T-cell (primary cell): Measurements from ENCODE around the gene PATL1. TPM values are rescaled to one million over a fixed set of nuclear protein-coding genes. Genes with fewer than 3 reads are reported as not detected.
A peak's percentile ranks its signal among the peaks of the same experiment; 100 is the strongest.

Experiments
- ATAC-seq, 4 experiments: fragments of 200-7000 bp in 3 of 4; fragments of 150-1000 bp in 1 of 4; cut with Tn5 transposase; replicated peaks in 1 of 4; 1 replicate in 3 of 4; 2 replicates in 1 of 4; pipeline ENCODE4 v1.10.0; 2021; ENCODE audit warnings: moderate library complexity in 3 of 4, mild to moderate bottlenecking in 2 of 4, moderate number of reproducible peaks in 1 of 4
- CTCF ChIA-PET, 2 donors: fragments of 300-600 bp; sonication (Branson Sonifier 250); formaldehyde crosslinking; loops; one replicate each; lab custom pipeline; 2022; ENCODE audit warnings: antibody characterized with exemption in 2 of 2; lab: Charles Lee
- POLR2A ChIA-PET, 2 donors: fragments of 300-600 bp; sonication (Branson Sonifier 250); formaldehyde crosslinking; loops; one replicate each; lab custom pipeline; 2022; ENCODE audit warnings: antibody characterized with exemption in 2 of 2; lab: Charles Lee
- DNase-seq, 35 experiments: peaks; one replicate each; pipeline versions ENCODE4 v3.0.0 to v3.0.0-alpha.2; 2013 to 2023
- H3K27ac ChIP-seq: one replicate; pipeline ENCODE4 v1.5.1; 2013; ENCODE audit warnings: low read length
- H3K27me3 ChIP-seq, 2 experiments: replicated peaks in 1 of 2; 1 replicate in 1 of 2; 2 replicates in 1 of 2; pipeline versions ENCODE4 v1.6.1 to v1.7.0; 2013; ENCODE audit warnings: low read length in 1 of 2, mixed read lengths in 1 of 2; ENCODE audit not compliant: control insufficient read depth in 2 of 2, insufficient read depth in 2 of 2; ENCODE audit errors: extremely low read depth in 1 of 2
- H3K36me3 ChIP-seq, 2 donors: 1 replicate in 1 of 2; 2 replicates in 1 of 2; pipeline versions ENCODE4 v1.6.1 to v1.7.0; 2013; ENCODE audit warnings: low read length in 1 of 2; ENCODE audit not compliant: control insufficient read depth in 2 of 2, insufficient read depth in 1 of 2; ENCODE audit errors: extremely low read depth in 1 of 2
- H3K4me1 ChIP-seq, 2 experiments: 1 replicate in 1 of 2; 2 replicates in 1 of 2; pipeline versions ENCODE4 v1.6.1 to v1.7.0; 2013; ENCODE audit warnings: low read length in 2 of 2, mixed read lengths in 1 of 2; ENCODE audit not compliant: insufficient read depth in 2 of 2, control insufficient read depth in 1 of 2; ENCODE audit errors: extremely low read depth in 1 of 2
- H3K4me3 ChIP-seq, 2 donors: 1 replicate in 1 of 2; 2 replicates in 1 of 2; pipeline versions ENCODE4 v1.5.1 to v1.7.0; 2013; ENCODE audit warnings: mild to moderate bottlenecking in 2 of 2, low read length in 1 of 2, moderate library complexity in 1 of 2; ENCODE audit not compliant: control insufficient read depth in 1 of 2; ENCODE audit errors: extremely low read depth in 1 of 2
- H3K9me3 ChIP-seq: 2 replicates; pipeline ENCODE4 v1.7.0; 2013
- H3K27ac Mint-ChIP-seq, 2 donors: one replicate each; pipeline ENCODE4 v1.8.0; 2020 to 2021; ENCODE audit warnings: mild to moderate bottlenecking in 2 of 2, mixed read lengths in 2 of 2
- H3K27me3 Mint-ChIP-seq, 2 donors: one replicate each; pipeline ENCODE4 v1.8.0; 2021 to 2022; ENCODE audit warnings: mixed read lengths in 2 of 2
- H3K36me3 Mint-ChIP-seq: one replicate; pipeline ENCODE4 v1.8.0; 2021; ENCODE audit warnings: mixed read lengths
- H3K4me1 Mint-ChIP-seq, 3 donors: one replicate each; pipeline ENCODE4 v1.8.0; 2020 to 2022; ENCODE audit warnings: mixed read lengths in 3 of 3, mild to moderate bottlenecking in 1 of 3
- H3K4me3 Mint-ChIP-seq, 3 donors: one replicate each; pipeline ENCODE4 v1.8.0; 2020 to 2022; ENCODE audit warnings: mild to moderate bottlenecking in 3 of 3, mixed read lengths in 3 of 3, moderate library complexity in 3 of 3
- H3K9me3 Mint-ChIP-seq, 3 donors: one replicate each; pipeline ENCODE4 v1.8.0; 2020 to 2022; ENCODE audit warnings: mixed read lengths in 3 of 3
- WGBS: methylation state at CpG from one replicate; pipeline ENCODE4 v1.1.5; 2013; ENCODE audit warnings: missing lambda C conversion rate; ENCODE audit not compliant: insufficient coverage; 5-methylcytosine and 5-hydroxymethylcytosine counted together
- total RNA-seq, 35 experiments: library from RNA in 6 of 35; stranded (reverse) in 6 of 35; fragments of 120-200 nt in 1 of 35; gene quantifications; one replicate each; pipeline versions ENCODE4 v1.2.1 to v1.2.4 and lab custom pipeline; 2013 to 2026

The PATL1 gene
- total RNA-seq, 5 donors from 2014 or later (not counting 1 experiment from before 2014, with no cell fraction given), result 37.0 to 49.7 (median 41.9) TPM

DNA sequence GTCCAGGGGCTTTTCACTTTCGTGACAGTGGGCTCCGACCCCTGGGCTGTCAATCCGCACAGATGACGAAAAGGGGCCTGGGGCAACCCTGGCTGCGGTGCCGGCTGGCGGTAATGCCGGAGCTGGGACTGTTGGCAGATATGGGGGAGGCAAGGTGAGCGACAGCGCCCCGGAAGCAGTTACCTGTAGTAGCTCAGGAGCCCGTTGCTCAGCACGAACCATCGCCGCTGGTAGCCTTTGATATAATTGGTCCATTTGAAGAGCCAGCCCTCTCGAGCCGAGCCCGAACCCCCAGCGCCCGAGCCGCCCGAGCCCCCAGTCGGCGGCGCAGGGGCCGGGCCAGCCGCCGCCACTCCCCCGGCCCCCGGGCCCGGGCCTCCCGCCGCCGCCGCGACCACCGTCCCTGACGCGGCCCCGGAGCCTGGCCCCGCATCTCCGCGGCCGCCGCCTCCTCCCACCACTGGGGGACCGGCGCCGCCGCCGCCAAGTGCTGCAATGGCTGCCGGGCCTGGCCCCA lies 53.7 kb downstream of the PATL1 start:
- peaks cover 24% of the 10 kb centered on the region in 2 experiments for H3K4me1 ChIP-seq
- DNase-seq (peak; percentile 28 to 82 (median 69)), ATAC-seq (peak; percentile 17 to 27 (median 25))
- H3K9me3 Mint-ChIP-seq, result no peaks in the 10 kb centered on the region
- no peaks in the 10 kb centered on the region for H3K27me3 Mint-ChIP-seq
- no peaks in the 10 kb centered on the region for H3K27me3 ChIP-seq
- H3K4me3 ChIP-seq, result peak overlapping the region; percentile 84 to 97
- peaks cover 9% of the 10 kb centered on the region for H3K36me3 Mint-ChIP-seq
- CTCF ChIA-PET, result interaction anchor here in 1 of 2 donors (0.5 to 3.2 kb wide), 6 partner anchors 54 to 1903 kb away, joined by 3 to 35 read pairs (median 4); partner anchors contain the start of genes MED19, PATL1 and TMX2
- peak overlapping the region; percentile 95 for H3K27ac ChIP-seq
- peaks cover 46 to 49% (median 48%) of the 10 kb centered on the region in 3 donors for H3K4me1 Mint-ChIP-seq
- H3K27ac Mint-ChIP-seq, result peak overlapping the region; percentile 88 to 91
- WGBS, result under 1% methylated on average over 50 of the region's 51 CpGs
- H3K4me3 Mint-ChIP-seq, result peak overlapping the region; percentile 89 to 96 (median 93)
- peaks cover 0 to 16% of the 10 kb centered on the region in 2 donors for H3K36me3 ChIP-seq
- H3K9me3 ChIP-seq, result no peaks in the 10 kb centered on the region
- POLR2A ChIA-PET, result interaction anchor here (0.6 to 3.4 kb wide), 8 partner anchors 9 to 1038 kb away, joined by 3 to 45 read pairs (median 5); partner anchors contain the start of gene PATL1 (in 2 of the 2)

DNA sequence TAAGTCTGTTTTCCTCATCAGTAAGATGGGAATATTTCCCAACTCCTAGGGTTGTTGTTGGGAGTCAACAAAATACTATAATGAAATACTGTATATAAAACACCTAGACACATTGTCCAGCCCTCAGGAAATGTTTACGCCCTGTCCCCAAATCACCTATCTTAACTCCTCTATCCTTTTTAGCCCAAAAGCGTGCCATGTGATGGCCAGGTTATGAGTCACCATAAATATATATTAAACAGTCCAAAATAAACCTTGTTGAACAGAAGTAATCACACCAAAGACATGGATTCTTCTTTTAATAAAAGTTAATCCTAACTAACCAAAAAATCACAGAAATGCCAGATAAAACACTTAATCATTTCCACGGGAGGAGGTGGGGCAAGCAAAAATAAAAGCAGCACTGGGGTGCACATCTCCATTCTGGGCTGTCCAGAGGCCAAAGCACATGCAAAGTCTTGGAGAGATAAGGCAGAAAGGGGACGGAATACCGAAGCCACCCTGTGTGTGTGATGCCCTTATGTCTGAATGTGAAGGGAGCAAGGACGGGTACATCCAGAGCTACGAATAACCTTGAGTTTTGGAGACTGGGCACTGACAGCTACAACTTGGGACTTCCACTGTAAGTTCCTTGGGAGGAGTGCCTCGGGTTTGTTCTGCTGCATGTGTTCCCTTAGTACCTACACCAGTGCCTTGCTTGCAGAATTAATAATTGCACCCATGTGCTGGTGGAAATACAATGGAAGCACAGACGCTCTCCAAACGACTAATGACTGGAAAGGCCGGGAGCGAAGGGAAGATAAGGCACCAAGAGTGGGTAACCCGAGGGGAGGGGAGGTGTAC lies 54.3 kb downstream of the PATL1 start:
- Mint-ChIP-seq H3K27ac (peak overlapping the region; percentile 83 to 91), H3K4me1 (peaks cover 46 to 56% (median 52%) of the 10 kb centered on the region in 3 donors), H3K27me3 (no peaks in the 10 kb centered on the region), H3K36me3 (peaks cover 13% of the 10 kb centered on the region), H3K4me3 (peak overlapping the region; percentile 89 to 96 (median 93)), H3K9me3 (no peaks in the 10 kb centered on the region)
- no peak for ATAC-seq
- POLR2A ChIA-PET, result interaction anchor here in 1 of 2 donors (1.8 to 3.4 kb wide), 2 partner anchors 48 to 54 kb away, joined by 8 to 45 read pairs; partner anchors contain the start of gene PATL1
- H3K27ac ChIP-seq, result peak overlapping the region; percentile 68
- peaks cover 0 to 23% of the 10 kb centered on the region in 2 donors for H3K36me3 ChIP-seq
- CTCF ChIA-PET, result interaction anchor here (0.5 to 3.2 kb wide), 3 partner anchors 54 to 77 kb away, joined by 3 to 35 read pairs (median 4); partner anchors contain the start of gene PATL1 (in 1 of the 2)
- no peaks in the 10 kb centered on the region for H3K9me3 ChIP-seq
- DNase-seq, result peak in 1 of 35 experiments; percentile 1
- peaks cover 24% of the 10 kb centered on the region in 2 experiments for H3K4me1 ChIP-seq
- no peaks in the 10 kb centered on the region for H3K27me3 ChIP-seq
- 3% methylated on average over 6 of the region's 13 CpGs for WGBS
- H3K4me3 ChIP-seq, result peak overlapping the region; percentile 84 to 97

DNA sequence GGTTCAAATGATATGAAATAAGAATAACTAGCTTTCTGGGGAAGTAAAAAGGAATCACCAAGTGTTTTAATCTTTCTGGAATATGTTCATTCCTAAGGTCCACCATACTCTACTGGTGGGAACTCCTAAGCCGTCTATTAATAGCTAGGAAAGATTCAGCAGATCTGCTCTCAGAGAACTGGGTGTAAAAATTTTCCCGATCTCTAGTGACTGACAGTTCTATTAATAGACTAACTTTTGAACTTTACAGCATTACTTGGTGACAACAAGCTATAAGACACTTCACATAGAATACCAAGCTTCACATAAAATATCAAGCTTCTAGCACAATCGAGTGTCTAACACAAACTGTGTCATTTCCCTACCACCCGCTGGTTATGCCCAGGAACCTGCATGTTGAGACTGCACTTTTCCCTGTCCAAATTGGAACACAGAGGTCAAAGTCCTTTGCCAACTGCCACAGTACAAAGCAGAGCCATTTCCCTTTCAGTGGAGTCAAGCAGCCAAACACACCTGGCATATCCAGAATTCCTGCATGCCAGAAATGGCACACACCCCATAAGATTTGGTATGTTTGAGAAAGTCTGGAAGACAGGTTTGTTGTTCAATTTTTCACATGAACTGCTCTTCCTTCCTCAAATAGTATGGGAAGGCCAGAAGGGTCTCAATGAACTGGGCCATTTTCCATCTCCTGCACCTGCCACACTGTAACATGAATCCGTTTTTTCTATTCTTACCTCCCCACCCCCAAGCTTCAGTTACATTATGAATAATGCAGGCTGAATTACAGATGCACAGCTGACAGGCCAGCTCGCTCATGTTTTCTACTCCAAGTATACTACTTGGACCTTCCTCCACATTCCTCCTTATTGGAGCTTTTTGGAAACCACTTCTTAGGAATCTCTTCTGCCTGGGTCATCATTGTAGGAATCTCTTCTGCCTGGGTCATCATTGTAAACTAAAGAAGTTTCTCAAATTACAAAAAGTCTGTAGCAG lies 57.0 kb downstream of the PATL1 start:
- Histone ChIP-seq H3K4me3 (no peak overlapping the region), H3K36me3 (peaks cover 5 to 49% of the 10 kb centered on the region in 2 donors), H3K27ac (no peak overlapping the region), H3K4me1 (peaks cover 24% of the 10 kb centered on the region in 2 experiments), H3K9me3 (no peaks in the 10 kb centered on the region), H3K27me3 (no peaks in the 10 kb centered on the region)
- ChIA-PET CTCF (interaction anchor here in 1 of 2 donors (0.6 kb wide), 1 partner anchor 11 kb away, joined by 6 read pairs; no protein-coding TSS in a partner anchor), POLR2A (interaction anchor here in 1 of 2 donors (0.8 kb wide), 1 partner anchor 14 kb away, joined by 3 read pairs; no protein-coding TSS in a partner anchor)
- Mint-ChIP-seq H3K27ac (peak overlapping the region in 1 of 2 donors; percentile 56), H3K36me3 (peaks cover 37% of the 10 kb centered on the region), H3K4me1 (peaks cover 61 to 75% (median 67%) of the 10 kb centered on the region in 3 donors), H3K27me3 (no peaks in the 10 kb centered on the region), H3K4me3 (peak overlapping the region in 1 of 3 donors; percentile 93), H3K9me3 (no peaks in the 10 kb centered on the region)
- WGBS, result 72% methylated on average over 5 of the region's 6 CpGs
- DNase-seq (no peak), ATAC-seq (no peak)

DNA sequence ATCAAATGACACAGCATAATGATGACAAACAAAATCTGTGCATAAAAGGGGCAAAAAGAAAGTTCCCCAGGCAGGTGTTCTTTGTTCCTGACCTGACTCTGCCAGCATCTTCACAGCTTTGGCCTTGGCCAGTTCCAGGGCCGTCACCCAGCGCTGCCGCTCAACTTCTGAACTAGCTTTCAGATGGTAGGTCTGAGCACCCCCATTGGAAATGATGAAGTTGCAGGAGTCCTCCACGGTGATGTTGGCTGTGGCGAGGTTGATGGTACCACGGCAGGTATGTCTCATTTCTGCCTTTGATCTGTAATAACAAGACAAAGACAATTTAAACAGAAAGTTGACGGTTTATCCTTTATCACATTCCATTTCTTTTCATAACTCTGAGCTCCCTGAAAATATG lies 58.5 kb downstream of the PATL1 start:
- 89% methylated on average over 6 of the region's 7 CpGs for WGBS
- POLR2A ChIA-PET, result interaction anchor here in 1 of 2 donors (0.6 kb wide), 1 partner anchor 31 kb away, joined by 4 read pairs; no protein-coding TSS in a partner anchor
- no peak overlapping the region for H3K27ac Mint-ChIP-seq
- Histone ChIP-seq H3K4me1 (peaks cover 19 to 21% of the 10 kb centered on the region in 2 experiments), H3K27ac (no peak overlapping the region), H3K27me3 (no peaks in the 10 kb centered on the region), H3K9me3 (no peaks in the 10 kb centered on the region), H3K4me3 (no peak overlapping the region), H3K36me3 (peaks cover 5 to 65% of the 10 kb centered on the region in 2 donors)
- H3K4me3 Mint-ChIP-seq, result no peak overlapping the region
- H3K4me1 Mint-ChIP-seq, result peaks cover 65 to 78% (median 68%) of the 10 kb centered on the region in 3 donors
- CTCF ChIA-PET, result interaction anchor here in 1 of 2 donors (0.7 kb wide), 1 partner anchor 60 kb away, joined by 5 read pairs; no protein-coding TSS in a partner anchor
- ATAC-seq (no peak), DNase-seq (no peak)
- H3K9me3 Mint-ChIP-seq, result no peaks in the 10 kb centered on the region
- H3K27me3 Mint-ChIP-seq, result no peaks in the 10 kb centered on the region
- peaks cover 50% of the 10 kb centered on the region for H3K36me3 Mint-ChIP-seq

DNA sequence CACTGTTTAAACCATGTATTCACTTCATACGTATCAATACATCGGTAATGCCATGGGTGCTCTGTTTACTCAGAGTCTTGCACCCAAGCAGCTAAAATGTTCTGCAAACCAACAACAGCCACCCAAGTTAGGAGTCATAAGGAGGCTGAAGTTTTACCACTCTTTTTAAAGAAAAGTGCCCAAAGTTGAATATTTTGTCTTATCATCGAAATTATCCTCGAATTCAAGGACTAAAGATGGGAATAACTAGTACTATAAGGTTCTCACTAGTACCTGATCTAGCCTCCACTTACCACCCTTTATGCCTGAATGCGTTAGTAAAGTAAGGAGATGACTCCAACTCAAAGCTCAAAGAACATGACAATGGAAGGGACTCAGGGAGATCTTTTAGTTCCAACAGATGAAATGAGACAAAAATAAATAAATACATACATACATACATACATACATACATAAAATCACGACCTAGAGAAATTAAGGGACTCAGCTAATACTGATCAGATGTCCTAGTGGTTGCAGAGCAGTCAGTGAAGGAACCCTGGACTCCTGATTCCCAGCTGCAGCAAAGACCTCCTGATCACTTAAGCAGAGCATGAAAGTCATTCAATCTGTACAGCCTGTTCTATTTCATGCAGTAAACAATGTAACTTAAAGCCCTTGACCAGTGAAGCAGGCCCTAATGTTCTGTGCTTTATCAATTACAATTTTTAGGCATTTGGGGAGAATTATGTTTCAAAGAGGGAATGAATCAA lies 61.0 kb downstream of the PATL1 start:
- Mint-ChIP-seq H3K4me3 (no peak overlapping the region), H3K36me3 (peaks cover 58% of the 10 kb centered on the region), H3K4me1 (peaks cover 52 to 70% (median 57%) of the 10 kb centered on the region in 3 donors), H3K9me3 (no peaks in the 10 kb centered on the region), H3K27ac (no peak overlapping the region), H3K27me3 (no peaks in the 10 kb centered on the region)
- no peak overlapping the region for H3K27ac ChIP-seq
- DNase-seq, result no peak
- H3K36me3 ChIP-seq, result peaks cover 10 to 84% of the 10 kb centered on the region in 2 donors
- CTCF ChIA-PET, result interaction anchor here (0.6 kb wide), 2 partner anchors 46 to 1896 kb away, joined by 4 to 15 read pairs; partner anchors contain the start of gene TMX2 (in 1 of the 2)
- H3K4me3 ChIP-seq, result no peak overlapping the region
- H3K9me3 ChIP-seq, result no peaks in the 10 kb centered on the region
- no peaks in the 10 kb centered on the region for H3K27me3 ChIP-seq
- no peak for ATAC-seq
- POLR2A ChIA-PET, result interaction anchor here in 1 of 2 donors (0.6 kb wide), 1 partner anchor 21 kb away, joined by 3 read pairs; no protein-coding TSS in a partner anchor
- WGBS, result no CpG with 5 or more reads among the region's 6 CpGs
- peaks cover 1 to 5% of the 10 kb centered on the region in 2 experiments for H3K4me1 ChIP-seq
